ENCODE results near the gene RPS6KA6. TPM values are rescaled to one million over a fixed set of nuclear protein-coding genes. Genes with fewer than 3 reads are reported as not detected.

RPS6KA6 gene
- total and polyA plus RNA-seq, 5 donors = 1.4 to 3.6 (median 2.7) TPM

DNA sequence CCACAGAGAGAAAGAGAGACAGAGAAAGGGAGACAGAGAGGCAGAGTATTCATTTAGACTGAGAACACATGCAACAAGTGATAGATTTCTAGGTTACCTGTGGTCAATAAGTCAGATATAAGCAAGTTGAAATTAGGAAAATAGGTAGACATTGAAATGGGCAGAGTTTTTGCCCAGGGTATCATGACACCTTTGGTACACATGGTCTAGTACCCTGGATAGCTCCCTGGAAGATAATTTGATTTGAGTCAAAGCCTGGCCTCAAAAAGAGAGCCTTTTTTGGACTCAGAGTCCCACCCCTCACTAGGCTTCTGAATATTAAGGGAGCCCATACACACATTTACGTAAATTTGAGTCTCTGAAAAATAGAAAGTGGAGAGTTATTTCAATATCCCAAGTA is 4.0 kb upstream of the RPS6KA6 start:
- intact Hi-C loops (cut with DNase I) = no loop called here
- ATAC-seq = no peak
- Histone ChIP-seq H3K27ac (ENCODE audit: low read length) (no peak overlapping the region), H3K4me3 (ENCODE audit: low read length) (no peak overlapping the region), H3K27me3 (ENCODE audit: control insufficient read depth, insufficient read depth) (no peaks in the 10 kb centered on the region), H3K9me3 (ENCODE audit: control insufficient read depth, low read length) (no peaks in the 10 kb centered on the region), H3K4me1 (ENCODE audit: control insufficient read depth, insufficient read depth, low read length) (no peaks in the 10 kb centered on the region)
- DNase-seq = no peak
- WGBS = 83% methylated on average over 1 of the region's 1 CpG

DNA sequence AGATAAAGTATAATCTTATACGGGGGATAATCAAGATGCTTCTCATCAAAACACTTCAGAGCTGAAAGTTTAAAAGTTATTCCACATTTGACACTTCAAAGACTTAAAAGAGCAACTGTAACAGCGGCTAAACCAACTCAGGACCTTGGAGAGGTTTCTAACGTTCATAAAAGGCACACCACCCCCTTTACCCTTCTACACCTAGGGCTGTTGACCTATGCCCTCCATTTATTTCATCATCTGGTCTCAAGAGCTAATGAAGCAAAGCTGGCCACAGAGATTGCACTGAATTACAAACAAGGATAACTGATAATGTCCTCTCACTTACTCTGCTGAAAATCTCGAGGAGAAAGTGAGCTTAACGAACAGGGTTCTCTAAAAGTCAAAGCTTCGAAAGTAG is 1.1 kb upstream of the RPS6KA6 start:
- intact Hi-C loops (cut with DNase I) = no loop called here
- no peaks in the 10 kb centered on the region for H3K9me3 ChIP-seq (ENCODE audit: control insufficient read depth, low read length)
- H3K27me3 ChIP-seq (ENCODE audit: control insufficient read depth, insufficient read depth) = no peaks in the 10 kb centered on the region
- H3K27ac ChIP-seq (ENCODE audit: low read length) = no peak overlapping the region
- no peak for ATAC-seq
- H3K4me3 ChIP-seq (ENCODE audit: low read length) = no peak overlapping the region
- no peaks in the 10 kb centered on the region for H3K4me1 ChIP-seq (ENCODE audit: control insufficient read depth, insufficient read depth, low read length)
- no peak for DNase-seq
- 47% methylated on average over 6 of the region's 6 CpGs for WGBS

DNA sequence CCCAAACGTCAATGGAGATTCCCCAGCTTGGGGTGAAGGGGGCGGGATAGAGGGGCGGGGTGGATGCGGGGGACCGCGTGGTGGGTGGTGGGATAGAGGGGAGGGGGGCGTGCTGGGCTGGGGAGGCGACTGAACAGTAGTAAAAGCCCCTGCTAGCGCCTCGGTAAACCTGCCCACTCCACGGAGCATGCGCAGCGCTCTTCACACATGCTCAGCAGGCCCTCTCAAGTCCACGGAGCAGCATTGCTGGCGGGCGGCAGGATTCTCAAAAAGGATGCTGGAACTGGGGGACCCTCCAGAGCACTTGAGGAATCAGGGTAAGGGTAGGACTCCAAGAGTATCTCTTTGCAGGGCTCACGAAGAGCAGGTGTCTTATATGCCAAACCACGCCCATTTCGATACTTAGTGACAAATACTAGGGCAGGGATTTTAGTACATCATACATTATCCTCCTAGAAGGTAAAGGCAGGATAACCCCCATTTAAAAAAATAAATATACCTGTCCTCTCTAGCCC is 378 bp upstream of the RPS6KA6 start:
- 6% methylated on average over 19 of the region's 19 CpGs for WGBS
- ATAC-seq (peak; percentile 84), DNase-seq (peak; percentile 60 to 84 (median 77))
- intact Hi-C loops (cut with DNase I) = no loop called here
- peak overlapping the region; percentile 61 for H3K4me3 ChIP-seq (ENCODE audit: low read length)
- no peaks in the 10 kb centered on the region for H3K9me3 ChIP-seq (ENCODE audit: control insufficient read depth, low read length)
- H3K27ac ChIP-seq (ENCODE audit: low read length) = no peak overlapping the region
- no peaks in the 10 kb centered on the region for H3K4me1 ChIP-seq (ENCODE audit: control insufficient read depth, insufficient read depth, low read length)
- no peaks in the 10 kb centered on the region for H3K27me3 ChIP-seq (ENCODE audit: control insufficient read depth, insufficient read depth)

DNA sequence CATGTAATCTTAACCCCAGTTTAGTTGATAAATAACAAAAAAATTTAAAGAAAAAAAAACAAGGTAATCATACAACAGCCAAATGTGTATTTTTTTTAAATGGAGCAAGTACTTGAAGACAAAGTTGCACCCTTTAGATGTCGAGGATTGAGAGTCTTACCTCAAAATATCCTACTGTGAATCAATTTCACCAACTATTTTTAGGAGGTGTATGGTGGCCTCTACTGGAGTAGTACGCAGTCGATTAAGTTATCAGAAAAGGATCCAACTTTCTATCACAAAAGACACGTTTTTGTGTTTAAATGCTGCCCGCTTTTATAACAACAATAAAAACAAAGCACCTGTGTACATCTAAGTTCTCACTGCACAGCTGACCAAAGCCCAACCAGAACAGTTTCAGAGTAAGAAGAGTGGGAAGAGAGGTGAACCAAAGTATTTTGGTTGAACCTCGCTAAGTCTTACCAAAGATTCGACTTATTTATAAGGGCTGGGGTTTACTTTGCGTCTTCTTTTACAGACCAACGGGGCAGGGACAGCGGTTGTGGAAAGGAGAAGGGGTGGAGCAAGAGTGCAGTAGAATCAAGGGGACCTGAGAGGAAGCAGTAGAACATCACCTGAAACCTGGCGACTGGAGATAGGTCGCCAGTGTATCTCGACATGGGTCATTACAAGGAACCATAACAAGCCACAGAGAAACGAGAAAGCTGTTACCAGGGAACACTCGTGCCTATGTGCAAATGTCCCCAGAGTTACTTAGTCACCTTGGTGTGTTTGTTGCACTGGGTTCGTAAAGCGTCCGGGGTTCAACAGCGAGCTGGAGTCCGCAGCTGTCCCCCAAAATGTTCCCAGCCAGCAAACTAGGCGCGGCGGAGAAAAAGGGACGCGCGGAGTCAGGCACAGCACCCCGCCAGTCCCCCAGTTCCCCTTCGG is 1.1 kb downstream of the RPS6KA6 start:
- peak overlapping the region; percentile 61 for H3K4me3 ChIP-seq (ENCODE audit: low read length)
- intact Hi-C loops (cut with DNase I) = no loop called here
- WGBS = 9% methylated on average over 28 of the region's 28 CpGs
- no peaks in the 10 kb centered on the region for H3K9me3 ChIP-seq (ENCODE audit: control insufficient read depth, low read length)
- no peaks in the 10 kb centered on the region for H3K27me3 ChIP-seq (ENCODE audit: control insufficient read depth, insufficient read depth)
- ATAC-seq (no peak), DNase-seq (peak in 1 of 3 donors; percentile 26)
- no peak overlapping the region for H3K27ac ChIP-seq (ENCODE audit: low read length)
- no peaks in the 10 kb centered on the region for H3K4me1 ChIP-seq (ENCODE audit: control insufficient read depth, insufficient read depth, low read length)

DNA sequence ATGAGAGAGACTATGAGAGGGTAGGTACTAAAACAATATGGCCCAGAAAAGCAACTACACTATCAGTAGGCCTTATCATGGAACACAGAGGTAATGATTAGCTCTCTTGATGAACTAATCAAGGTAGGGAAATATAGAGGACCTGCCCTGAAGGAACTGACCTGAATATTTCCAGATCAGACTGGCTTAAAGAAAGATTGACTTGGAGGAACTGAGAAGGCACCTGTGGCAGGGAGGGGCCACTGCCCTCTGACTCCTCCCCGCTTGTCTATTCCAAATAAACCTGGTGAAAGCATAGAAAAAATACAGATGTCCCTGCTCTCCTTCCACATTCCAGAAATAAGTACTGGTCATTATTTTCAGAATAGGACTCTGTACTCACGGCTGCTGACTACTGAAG is 5.5 kb downstream of the RPS6KA6 start:
- no peak for ATAC-seq
- H3K9me3 ChIP-seq (ENCODE audit: control insufficient read depth, low read length) = no peaks in the 10 kb centered on the region
- H3K27me3 ChIP-seq (ENCODE audit: control insufficient read depth, insufficient read depth) = no peaks in the 10 kb centered on the region
- intact Hi-C loops (cut with DNase I) = no loop called here
- H3K4me1 ChIP-seq (ENCODE audit: control insufficient read depth, insufficient read depth, low read length) = no peaks in the 10 kb centered on the region
- H3K27ac ChIP-seq (ENCODE audit: low read length) = no peak overlapping the region
- no peak for DNase-seq
- no peak overlapping the region for H3K4me3 ChIP-seq (ENCODE audit: low read length)
- WGBS = 93% methylated on average over 2 of the region's 2 CpGs

DNA sequence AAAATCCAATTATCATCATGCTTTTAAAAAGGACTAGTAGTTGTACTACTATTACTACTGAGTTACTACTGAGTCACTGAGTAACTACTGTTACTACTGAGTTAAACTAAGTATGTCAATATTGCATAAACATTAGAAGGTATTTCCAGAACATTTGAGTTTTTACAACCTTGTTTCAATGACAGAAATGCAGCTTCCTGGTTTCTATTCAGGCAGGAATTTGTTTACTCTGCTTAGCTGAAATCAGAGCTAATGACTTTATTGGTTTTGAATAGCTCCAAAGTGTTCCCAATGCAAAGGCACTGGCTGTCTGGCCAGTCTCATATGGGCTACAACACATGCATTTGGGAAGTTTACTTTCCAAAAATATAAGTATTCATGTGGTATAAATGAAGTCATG is 12.0 kb downstream of the RPS6KA6 start:
- DNase-seq (no peak), ATAC-seq (no peak)
- H3K4me3 ChIP-seq (ENCODE audit: low read length) = no peak overlapping the region
- no peaks in the 10 kb centered on the region for H3K9me3 ChIP-seq (ENCODE audit: control insufficient read depth, low read length)
- no peak overlapping the region for H3K27ac ChIP-seq (ENCODE audit: low read length)
- no peaks in the 10 kb centered on the region for H3K4me1 ChIP-seq (ENCODE audit: control insufficient read depth, insufficient read depth, low read length)
- intact Hi-C loops (cut with DNase I) = no loop called here
- no peaks in the 10 kb centered on the region for H3K27me3 ChIP-seq (ENCODE audit: control insufficient read depth, insufficient read depth)

DNA sequence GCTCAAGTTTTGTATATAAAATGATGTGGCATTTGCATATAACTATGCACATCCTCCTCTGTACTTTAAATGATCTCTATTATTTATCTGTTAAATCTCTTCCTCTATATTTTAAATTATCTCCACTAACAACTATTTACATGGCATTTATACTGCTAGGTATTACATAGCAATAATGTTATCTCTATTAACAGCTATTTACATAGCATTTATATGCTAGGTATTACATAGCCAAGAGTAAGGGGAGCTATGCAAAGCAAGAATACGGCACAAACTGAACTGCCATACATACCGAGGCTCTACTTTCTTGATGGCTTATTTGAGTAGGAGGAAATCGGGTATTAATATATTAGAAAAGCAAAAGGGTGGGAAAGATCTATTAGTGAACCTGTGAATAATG is 12.7 kb downstream of the RPS6KA6 start:
- H3K9me3 ChIP-seq (ENCODE audit: control insufficient read depth, low read length) = no peaks in the 10 kb centered on the region
- DNase-seq (no peak), ATAC-seq (no peak)
- 89% methylated on average over 3 of the region's 3 CpGs for WGBS
- H3K27ac ChIP-seq (ENCODE audit: low read length) = no peak overlapping the region
- no peaks in the 10 kb centered on the region for H3K4me1 ChIP-seq (ENCODE audit: control insufficient read depth, insufficient read depth, low read length)
- no peaks in the 10 kb centered on the region for H3K27me3 ChIP-seq (ENCODE audit: control insufficient read depth, insufficient read depth)
- no peak overlapping the region for H3K4me3 ChIP-seq (ENCODE audit: low read length)
- intact Hi-C loops (cut with DNase I) = no loop called here

DNA sequence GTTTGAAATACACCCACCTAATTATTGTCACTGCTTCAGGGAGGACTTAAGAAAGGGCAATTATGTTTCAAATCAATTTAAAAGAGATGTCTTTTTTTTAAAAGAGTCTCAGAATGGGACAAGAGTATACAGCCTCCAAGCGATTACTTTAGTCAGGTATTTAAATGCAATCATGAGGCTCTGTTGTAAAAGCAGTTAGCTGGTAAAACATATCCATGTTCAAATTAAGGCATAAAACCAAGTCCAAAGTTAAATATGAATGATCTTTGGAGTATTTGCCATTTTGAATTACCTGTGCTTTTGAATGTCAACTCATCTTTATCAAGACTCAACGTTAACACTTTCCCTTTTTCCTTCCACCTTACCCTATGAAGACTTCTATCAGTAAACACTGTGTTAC is 13.7 kb downstream of the RPS6KA6 start:
- H3K4me1 ChIP-seq (ENCODE audit: control insufficient read depth, insufficient read depth, low read length) = no peaks in the 10 kb centered on the region
- no peaks in the 10 kb centered on the region for H3K27me3 ChIP-seq (ENCODE audit: control insufficient read depth, insufficient read depth)
- no peaks in the 10 kb centered on the region for H3K9me3 ChIP-seq (ENCODE audit: control insufficient read depth, low read length)
- ATAC-seq = no peak
- intact Hi-C loops (cut with DNase I) = no loop called here
- H3K4me3 ChIP-seq (ENCODE audit: low read length) = no peak overlapping the region
- WGBS = 87% methylated on average over 2 of the region's 2 CpGs
- no peak overlapping the region for H3K27ac ChIP-seq (ENCODE audit: low read length)
- no peak for DNase-seq

DNA sequence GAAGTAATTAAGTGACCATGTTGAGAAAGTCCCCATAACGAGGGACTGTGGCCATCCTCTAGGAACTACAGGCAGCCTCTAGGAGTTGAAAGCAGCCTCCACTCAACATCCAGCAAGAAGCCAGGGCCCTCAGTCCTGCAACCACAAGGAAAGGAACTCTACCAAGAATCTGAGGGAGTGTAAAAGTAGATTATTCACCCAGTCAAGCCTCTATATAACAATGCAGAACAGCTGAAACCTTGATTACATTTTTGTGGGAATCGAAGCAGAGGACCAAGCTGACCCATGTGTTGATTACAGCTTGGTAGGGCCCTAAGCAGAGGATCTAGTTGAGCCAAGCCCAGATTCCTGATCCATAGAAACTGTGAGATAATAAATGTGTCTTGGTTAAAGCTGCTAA is 17.1 kb downstream of the RPS6KA6 start:
- Histone ChIP-seq H3K27me3 (ENCODE audit: control insufficient read depth, insufficient read depth) (no peaks in the 10 kb centered on the region), H3K9me3 (ENCODE audit: control insufficient read depth, low read length) (no peaks in the 10 kb centered on the region), H3K4me1 (ENCODE audit: control insufficient read depth, insufficient read depth, low read length) (no peaks in the 10 kb centered on the region), H3K4me3 (ENCODE audit: low read length) (no peak overlapping the region), H3K27ac (ENCODE audit: low read length) (no peak overlapping the region)
- intact Hi-C loops (cut with DNase I) = no loop called here
- WGBS = 73% methylated on average over 2 of the region's 2 CpGs
- DNase-seq (no peak), ATAC-seq (no peak)

DNA sequence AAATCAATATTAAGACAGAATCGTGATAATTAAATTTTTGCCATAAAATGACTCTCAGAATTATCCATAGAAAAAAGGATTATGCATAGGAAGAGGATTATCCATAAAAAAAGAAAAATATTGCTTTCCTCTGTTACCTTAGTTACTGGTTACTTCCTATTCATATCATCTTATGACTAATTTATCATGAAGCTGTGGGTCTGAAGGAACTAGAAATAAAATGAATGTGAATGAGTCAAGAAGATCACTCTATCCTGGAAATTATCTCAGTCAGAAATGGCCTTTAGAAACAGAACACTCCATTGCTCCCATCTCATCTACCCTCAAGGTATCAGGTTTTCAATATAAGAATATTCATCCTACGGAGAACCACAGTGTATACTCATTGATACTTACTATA is 19.4 kb downstream of the RPS6KA6 start:
- Histone ChIP-seq H3K27ac (ENCODE audit: low read length) (no peak overlapping the region), H3K4me3 (ENCODE audit: low read length) (no peak overlapping the region), H3K4me1 (ENCODE audit: control insufficient read depth, insufficient read depth, low read length) (no peaks in the 10 kb centered on the region), H3K27me3 (ENCODE audit: control insufficient read depth, insufficient read depth) (no peaks in the 10 kb centered on the region), H3K9me3 (ENCODE audit: control insufficient read depth, low read length) (no peaks in the 10 kb centered on the region)
- 94% methylated on average over 2 of the region's 2 CpGs for WGBS
- DNase-seq (no peak), ATAC-seq (no peak)
- intact Hi-C loops (cut with DNase I) = no loop called here

DNA sequence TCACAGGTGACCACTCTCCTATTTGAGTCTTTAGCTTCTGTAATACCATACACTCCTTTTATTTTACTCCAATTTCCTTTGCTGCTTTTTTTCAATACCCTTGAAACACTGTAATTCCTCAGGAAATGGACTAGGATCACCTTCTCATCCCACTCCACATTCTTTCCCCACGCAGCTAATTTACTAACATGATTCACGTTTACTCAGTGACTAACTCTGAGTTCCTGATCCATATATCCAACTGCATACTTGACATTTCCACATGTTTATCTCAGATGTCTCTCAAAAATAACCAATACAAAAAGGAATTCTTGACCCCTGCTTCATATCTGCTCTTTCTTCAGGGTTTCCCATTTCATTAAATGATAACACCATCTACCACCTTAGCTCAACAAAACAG is 19.9 kb downstream of the RPS6KA6 start:
- no peak overlapping the region for H3K4me3 ChIP-seq (ENCODE audit: low read length)
- H3K4me1 ChIP-seq (ENCODE audit: control insufficient read depth, insufficient read depth, low read length) = no peaks in the 10 kb centered on the region
- DNase-seq = no peak
- H3K27me3 ChIP-seq (ENCODE audit: control insufficient read depth, insufficient read depth) = no peaks in the 10 kb centered on the region
- H3K27ac ChIP-seq (ENCODE audit: low read length) = no peak overlapping the region
- no peak for ATAC-seq
- intact Hi-C loops (cut with DNase I) = no loop called here
- no peaks in the 10 kb centered on the region for H3K9me3 ChIP-seq (ENCODE audit: control insufficient read depth, low read length)
- 54% methylated on average over 2 of the region's 2 CpGs for WGBS
